Activated CD4-positive, alpha-beta T cell treated with anti-CD3 and anti-CD28 coated beads for 1 hour (primary cell): ENCODE results near the gene TEDC1.
A peak's percentile ranks its signal among the peaks of the same experiment; 100 is the strongest.

Experiments used
- DNase-seq: peaks from one replicate; pipeline ENCODE4 v3.0.0-alpha.2; 2020

The TEDC1 gene

GRCh38 chr14:105527381-105527825 lies 36.4 kb downstream of the TEDC1 start:
- DNase-seq, result no peak

- DNase-seq, result peak; percentile 69
Measured at GRCh38 chr14:105527826-105528585, 37.0 kb downstream of the TEDC1 start.

DNA sequence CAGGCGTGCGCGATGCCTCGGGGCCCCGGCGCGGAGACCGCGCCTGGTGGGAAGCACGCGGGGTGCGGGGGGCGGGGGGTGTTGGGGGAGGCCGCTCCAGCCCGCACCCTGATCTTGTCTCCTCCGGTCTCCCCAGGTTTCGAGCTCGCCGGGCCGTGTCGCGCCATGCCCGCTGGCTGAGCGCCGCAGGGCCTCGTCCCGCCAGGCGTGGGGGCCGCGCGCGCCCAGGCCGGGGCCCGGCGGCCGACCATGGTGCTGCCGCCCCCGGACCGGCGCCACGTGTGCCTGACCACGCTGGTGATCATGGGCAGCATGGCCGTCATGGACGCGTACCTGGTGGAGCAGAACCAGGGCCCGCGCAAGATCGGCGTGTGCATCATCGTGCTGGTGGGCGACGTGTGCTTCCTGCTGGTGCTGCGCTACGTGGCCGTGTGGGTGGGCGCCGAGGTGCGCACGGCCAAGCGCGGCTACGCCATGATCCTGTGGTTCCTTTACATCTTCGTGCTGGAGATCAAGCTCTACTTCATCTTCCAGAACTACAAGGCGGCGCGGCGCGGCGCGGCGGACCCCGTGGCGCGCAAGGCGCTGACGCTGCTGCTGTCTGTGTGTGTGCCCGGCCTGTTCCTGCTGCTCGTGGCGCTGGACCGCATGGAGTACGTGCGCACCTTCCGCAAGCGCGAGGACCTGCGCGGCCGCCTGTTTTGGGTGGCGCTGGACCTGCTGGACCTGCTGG lies 37.7 kb downstream of the TEDC1 start:
- no peak for DNase-seq

DNA sequence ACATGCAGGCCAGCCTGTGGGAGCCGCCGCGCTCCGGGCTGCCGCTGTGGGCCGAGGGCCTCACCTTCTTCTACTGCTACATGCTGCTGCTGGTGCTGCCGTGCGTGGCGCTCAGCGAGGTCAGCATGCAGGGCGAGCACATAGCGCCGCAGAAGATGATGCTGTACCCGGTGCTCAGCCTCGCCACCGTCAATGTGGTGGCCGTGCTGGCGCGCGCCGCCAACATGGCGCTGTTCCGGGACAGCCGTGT lies 38.2 kb downstream of the TEDC1 start:
- DNase-seq, result no peak

DNA sequence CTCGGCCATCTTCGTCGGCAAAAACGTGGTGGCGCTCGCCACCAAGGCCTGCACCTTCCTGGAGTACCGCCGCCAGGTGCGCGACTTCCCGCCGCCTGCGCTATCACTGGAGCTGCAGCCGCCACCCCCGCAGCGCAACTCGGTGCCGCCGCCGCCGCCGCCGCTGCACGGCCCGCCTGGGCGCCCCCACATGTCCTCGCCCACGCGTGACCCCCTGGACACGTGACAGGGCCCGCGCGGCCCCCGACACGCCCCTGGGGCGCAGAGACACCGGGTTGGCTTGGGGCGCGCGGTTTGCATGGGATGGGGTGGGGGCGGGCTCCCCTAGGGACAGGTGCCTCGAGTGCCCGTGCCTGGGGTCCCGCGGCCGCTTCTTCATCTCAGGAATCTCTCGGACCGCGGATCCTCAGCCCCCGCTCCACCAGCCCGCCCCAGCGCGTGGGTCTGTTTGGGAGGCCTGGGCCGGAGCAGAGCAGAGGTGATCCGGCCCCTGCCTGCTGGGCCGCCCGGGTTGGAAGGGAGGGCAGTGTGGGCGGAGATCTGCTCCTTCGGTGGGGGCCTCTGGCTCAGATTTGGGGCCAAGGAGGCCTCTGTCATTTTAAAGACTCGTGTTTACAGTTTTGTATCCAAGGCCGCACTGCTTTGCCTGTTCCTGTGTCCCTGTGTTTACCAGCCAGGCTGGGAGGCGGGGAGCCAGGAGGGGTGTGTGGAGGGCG lies 38.7 kb downstream of the TEDC1 start:
- DNase-seq, result no peak

DNA sequence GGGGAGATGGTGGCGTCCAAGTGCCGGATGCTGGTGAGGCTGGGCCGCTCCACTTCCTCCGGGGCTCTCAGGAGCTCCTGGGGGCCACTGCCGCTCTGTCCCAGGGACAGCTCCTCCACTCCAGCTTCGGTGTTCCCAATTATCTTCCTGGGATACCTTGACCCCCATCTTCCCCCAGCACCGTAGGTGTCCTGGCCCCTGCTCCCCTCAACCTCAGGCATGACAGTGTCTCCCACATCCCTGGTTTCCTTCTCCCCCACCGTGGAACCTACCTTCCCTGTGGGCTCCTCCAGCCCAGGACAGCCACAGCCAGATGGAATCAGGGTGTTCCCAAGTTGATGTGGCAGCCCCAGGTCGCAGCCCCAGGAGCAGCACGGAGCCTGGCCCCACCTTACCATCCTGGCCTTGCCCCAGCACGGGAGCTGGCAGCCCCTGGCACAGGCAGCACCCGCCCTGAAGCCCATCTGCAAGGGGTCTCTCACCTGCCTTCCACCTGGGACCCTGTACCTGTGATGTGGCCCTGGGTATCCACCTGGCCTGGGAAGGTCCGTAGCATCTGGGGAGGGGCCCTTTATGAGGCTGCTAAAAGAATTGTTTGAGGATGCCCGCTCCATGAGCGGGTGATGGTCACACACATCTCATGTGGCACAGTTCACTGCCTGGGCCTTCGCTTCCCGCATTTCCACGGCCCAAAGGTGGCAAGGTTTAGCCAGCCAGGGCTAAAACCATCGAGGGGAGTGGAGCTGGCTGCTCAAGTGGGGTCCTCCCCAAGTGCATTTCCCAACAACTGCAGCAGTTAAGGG lies 39.4 kb downstream of the TEDC1 start:
- DNase-seq, result no peak

GRCh38 chr14:105531088-105531893 lies 40.2 kb downstream of the TEDC1 start:
- DNase-seq, result no peak

DNA sequence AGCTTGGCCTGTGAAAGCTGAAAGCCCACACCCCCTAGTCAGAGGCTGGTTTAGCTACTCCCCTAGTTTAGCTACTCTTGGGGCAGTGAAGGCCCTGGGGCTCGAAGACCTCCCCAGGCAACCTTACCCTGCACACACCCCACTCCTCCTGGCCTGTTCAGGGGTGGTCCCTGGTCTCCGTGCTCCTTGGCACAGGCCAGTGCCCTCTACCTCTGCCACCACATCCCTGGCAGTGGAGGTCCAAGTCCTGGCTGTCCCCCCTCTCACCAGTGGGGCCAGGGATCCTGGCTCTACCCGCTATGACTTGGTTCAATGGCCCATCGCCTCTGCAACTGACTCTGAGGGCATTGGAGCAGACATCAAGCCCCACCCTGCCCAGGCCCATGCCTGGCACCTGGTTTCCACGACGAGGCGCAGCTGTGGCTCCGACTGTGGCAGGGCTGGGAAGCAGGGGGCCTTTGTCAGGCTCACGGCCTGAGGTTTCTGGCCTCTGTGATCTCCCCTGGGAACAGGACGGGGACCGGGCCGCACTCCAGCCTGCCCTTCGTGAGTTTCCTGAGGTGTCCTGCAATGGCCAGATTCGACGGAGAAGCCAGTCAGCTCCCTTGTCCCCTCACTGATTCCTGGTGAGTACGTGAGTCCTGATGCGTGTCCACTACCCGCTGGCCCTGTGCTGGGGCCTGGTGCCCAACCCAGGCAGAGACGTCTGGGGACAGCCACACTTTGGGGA lies 41.0 kb downstream of the TEDC1 start:
- no peak for DNase-seq

- DNase-seq, result no peak
Measured at GRCh38 chr14:105532735-105533141, 41.7 kb downstream of the TEDC1 start.

DNA sequence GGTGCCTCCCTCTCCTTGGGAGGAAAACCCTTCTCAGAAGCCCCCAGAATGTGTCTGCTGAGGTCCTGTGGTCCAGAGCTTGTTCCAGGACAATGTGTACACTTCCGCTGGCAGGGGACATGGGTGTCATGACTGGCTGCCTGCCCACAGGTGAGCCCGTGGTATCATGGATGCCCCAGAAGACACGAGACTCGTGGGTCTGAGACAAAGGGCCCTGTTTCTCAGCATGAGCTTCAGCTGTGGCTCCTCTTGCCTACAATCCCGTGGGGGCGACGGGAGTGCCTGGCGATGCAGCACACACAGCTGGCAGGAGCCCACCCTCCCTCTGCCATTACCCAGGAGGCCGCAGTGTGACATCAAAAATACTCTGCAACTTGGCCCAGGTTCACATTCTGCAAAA lies 42.3 kb downstream of the TEDC1 start:
- no peak for DNase-seq

DNA sequence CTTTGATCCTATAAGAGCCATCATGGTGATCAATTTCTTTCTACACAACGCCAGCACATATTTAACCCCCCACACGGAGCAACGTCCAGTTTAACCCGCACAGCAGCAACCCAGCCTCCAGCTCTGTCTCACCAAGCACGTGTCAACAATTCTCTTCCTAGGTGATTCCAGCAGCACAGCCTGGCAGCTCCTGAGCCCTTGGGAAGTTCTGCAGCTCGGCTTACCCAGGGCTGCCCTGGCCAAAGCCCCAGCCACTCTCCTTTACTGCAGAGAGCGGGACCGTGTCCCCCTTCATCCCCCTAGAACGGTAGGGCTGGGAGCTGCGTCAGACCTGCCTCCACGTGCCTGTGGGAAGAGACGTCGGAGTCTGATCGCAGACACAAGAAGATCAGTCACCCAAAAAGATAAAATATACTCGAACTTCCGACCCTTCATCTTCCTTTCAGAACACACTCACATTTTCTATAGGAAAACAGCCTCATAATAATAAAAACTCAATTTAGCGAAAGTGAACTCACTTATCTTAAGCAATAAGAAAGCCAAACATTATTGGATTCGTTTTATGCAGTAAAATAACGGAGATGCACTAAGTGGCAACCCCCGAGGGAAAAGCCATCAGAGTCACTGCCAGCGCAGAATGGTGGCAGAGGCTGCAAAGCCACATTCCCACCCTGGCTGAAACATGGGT lies 42.9 kb downstream of the TEDC1 start:
- no peak for DNase-seq

DNA sequence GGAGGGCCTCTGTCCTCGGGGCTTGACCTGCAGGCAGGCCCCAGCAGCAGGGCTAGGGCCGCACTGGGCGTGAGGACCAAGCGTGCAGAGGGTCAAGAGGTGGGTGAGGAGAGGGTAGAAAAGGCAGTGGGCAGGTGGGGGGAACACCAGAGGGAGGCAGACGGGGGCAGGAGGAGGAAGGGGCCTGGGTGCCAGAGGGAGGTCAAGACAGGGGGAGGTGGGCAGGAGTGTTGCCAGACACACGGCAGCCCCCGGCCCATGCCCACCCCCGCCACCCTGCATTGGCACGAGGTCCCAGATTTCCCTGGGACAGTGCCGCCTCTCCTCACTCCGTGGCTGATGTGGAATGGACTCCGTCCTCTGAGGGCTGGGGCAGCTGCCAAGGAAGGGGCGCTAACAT lies 43.5 kb downstream of the TEDC1 start:
- no peak for DNase-seq

GRCh38 chr14:105536051-105536450 lies 45.0 kb downstream of the TEDC1 start:
- DNase-seq, result no peak

DNA sequence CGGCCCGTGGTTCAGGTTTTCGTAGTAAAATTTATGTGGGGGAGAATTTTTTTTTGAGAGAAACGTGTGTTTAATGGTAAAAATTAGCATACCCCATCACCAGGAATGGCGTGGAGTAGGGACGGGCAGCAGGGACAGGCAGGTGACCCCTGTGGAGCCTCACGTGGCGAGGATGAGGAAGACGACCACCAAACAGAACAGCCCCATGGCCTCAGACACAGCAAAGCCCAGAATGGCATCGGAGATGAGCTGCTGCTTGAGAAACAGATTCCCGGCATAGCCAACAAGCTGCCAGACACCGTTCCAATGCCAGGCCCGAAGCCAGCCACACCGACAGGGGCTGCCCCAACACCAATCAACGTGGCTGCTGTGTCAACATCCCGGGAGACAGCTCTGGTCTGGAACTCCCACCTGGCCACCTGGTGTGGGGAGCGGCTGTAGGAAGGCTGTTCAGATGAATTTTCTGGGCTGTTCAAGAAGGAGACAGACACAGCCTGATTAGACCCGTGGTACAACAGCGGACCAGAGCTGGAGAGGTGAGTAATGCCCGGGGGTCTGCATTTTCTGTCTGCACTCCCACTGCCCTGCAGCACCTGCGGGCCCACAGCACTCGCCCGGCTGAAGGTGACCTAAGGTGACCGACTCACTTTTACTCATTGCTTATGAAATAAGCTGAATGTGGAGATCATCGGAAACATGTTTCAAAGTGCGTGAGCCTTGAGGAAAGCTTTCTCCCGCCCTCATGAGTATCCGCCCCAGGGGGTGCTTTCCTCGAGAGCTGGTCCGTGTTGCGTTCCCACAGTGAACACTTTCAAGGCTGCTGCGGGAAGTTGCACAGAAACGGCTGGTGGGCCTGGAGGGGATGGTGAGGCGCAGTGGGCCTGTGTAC lies 45.9 kb downstream of the TEDC1 start:
- DNase-seq, result no peak

DNA sequence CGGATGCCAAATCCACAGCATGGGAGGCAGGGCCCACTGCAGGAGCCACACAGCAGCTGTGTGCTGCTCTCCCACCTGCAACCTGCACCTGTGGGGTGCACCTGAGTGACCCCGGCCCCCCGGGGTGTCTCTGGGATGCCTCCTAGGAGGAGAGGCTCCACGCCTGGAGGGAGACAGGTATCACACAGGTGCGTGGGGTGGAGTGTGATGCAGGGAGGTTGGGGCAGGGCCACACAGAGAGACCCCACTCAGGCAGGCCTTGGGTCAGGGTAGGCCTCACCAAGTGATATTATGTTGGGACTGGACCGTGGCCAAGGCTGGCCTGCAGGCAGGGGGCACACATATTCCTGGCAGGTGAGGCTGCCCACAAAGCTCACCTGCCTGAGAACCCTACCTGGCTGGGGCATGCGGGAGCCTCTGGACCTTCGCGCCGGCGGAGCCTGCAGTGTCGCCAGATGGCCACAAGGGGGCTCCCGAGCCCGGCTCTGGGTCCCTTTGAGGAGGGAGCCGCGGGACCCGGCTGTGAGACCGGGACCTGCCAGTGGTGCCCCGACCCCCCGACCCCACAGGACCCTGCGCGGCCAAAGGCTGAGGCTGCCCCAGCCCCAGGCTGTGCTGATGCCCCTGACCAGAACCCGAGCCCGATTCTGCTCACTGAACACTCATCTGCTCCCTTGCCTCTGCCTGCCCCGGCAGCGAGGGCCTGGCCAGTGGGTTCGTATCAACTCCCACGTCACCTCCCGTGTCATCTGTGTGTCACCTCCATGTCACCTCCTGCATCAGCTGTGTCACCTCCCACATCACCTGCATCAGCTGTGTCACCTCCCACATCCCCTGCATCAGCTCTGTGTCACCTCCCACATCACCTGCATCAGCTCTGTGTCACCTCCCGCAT lies 46.8 kb downstream of the TEDC1 start:
- peak; percentile 60 for DNase-seq

DNA sequence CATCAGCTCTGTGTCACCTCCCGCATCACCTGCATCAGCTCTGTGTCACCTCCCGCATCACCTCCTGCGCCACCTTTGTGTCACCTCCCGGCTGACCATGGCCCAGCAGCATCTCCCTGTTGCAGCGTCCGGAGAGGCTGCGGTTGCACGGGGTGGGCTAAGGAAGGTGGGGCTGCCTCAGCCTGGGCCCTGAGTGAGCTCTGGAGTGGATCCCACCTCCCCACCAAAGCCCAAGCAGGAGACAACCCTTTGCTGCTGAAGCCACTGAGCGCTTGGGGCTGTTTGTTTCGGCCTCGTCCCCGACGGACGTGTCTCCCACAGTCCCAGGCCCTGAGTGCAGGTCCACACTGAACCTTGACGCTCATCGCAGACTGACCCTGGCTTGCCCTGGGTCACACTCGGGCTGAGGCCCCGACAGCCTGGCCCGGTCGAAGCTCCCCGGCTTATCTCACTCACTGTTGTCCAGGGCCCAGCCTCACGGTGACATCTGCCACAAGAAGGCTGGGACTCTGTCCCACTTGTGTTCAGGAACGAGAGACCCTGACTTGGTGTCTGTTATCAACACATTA lies 47.5 kb downstream of the TEDC1 start:
- no peak for DNase-seq

- DNase-seq, result no peak
Measured at GRCh38 chr14:105540811-105541210, 49.8 kb downstream of the TEDC1 start.

- no peak for DNase-seq
Measured at GRCh38 chr14:105541218-105541875, 50.3 kb downstream of the TEDC1 start.
